ENCODE results near the gene NOC2L. TPM values are rescaled to one million over a fixed set of nuclear protein-coding genes. Genes with fewer than 3 reads are reported as not detected.

NOC2L gene
- total RNA-seq = 10 to 100 TPM; 17.8 to 45.4 (median 23.5) TPM

GRCh38 chr1:958823-959730, at the start of gene NOC2L:
NOC2L (minus strand) TSS chr1:959256; CDS start chr1:959240, 16 bp downstream.
- TF ChIP-seq, protein P1, sequence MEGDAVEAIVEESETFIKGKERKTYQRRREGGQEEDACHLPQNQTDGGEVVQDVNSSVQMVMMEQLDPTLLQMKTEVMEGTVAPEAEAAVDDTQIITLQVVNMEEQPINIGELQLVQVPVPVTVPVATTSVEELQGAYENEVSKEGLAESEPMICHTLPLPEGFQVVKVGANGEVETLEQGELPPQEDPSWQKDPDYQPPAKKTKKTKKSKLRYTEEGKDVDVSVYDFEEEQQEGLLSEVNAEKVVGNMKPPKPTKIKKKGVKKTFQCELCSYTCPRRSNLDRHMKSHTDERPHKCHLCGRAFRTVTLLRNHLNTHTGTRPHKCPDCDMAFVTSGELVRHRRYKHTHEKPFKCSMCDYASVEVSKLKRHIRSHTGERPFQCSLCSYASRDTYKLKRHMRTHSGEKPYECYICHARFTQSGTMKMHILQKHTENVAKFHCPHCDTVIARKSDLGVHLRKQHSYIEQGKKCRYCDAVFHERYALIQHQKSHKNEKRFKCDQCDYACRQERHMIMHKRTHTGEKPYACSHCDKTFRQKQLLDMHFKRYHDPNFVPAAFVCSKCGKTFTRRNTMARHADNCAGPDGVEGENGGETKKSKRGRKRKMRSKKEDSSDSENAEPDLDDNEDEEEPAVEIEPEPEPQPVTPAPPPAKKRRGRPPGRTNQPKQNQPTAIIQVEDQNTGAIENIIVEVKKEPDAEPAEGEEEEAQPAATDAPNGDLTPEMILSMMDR (IDR thresholded peaks at IDR 0.05; ENCODE audit: low read depth) = no peak

DNA sequence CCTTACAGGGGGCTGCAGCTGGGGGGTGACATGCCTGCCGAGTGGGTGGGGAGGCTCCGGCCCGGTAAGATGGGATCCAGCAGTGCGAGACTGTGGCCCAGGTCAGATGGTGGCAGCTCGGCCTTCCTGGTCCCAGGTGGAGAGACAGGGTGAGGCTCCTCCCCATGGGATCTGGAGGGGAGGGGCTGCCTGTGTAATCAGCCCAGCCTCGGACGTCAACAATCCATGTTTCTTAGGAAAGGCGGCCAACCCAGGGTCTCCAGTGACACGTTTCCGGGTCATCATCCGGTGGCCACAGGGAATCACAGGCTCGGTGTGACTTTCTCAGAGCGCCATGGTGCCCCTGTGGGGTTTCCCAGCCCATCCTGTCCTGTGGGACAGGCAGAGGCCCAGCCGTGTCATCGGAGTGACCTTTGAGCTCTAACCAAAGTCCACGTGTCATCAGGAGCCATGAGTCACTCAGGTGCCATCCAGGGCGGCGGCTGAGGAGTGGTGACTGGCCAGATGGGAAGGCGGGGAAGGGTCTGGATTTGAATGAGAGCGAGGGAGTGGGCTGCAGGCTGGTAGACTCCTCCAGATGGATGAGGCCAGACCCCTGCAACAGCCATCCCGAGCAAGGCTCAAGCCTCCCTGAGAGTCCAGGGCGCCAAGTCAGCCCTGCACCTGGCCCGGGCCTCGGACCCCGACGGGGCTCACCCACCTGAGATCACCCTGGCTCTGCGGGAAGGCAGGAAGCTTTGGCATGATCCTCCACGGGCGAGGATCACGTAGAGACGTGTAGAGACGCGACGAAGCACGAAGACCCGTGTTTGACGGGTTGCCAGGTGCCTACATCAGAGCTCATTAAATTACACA, 47.5 kb upstream of the NOC2L start:
- TF ChIP-seq, protein P1 (IDR thresholded peaks at IDR 0.05; ENCODE audit: low read depth) = no peak

DNA sequence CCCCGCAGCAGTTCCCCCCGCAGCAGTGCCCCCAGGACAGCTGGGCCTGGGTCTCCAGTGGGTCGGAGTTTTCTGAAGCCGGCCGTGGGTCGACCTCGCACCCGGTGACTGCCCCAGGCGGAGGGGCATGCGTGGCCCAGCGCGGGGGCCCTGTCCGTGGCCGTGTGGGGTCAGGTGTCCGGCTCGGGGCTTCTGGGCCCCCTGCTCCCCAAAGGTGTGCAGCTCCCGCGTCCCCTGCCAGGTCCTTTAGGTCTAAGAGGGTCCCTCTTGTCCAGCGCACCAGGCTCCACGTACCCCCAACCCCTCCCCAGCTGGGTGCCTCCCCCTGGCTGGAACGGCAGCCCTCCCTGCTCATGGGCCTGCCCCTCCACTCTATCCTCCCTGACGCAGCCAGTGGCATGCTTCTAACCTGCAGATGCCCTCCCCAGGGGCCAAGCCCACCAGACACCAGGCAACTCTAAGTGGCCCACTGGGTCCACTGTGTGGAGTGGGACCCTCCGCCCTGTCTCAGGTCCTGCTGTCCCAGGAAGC, 46.8 kb upstream of the NOC2L start:
- TF ChIP-seq, protein P1 (IDR thresholded peaks at IDR 0.05; ENCODE audit: low read depth) = no peak

- TF ChIP-seq, protein P1 (IDR thresholded peaks at IDR 0.05; ENCODE audit: low read depth) = no peak
Measured at GRCh38 chr1:1004780-1005697, 46.0 kb upstream of the NOC2L start.

- TF ChIP-seq, protein P1 (IDR thresholded peaks at IDR 0.05; ENCODE audit: low read depth) = no peak
Measured at GRCh38 chr1:1004420-1004779, 45.3 kb upstream of the NOC2L start.

- TF ChIP-seq, protein P1 (IDR thresholded peaks at IDR 0.05; ENCODE audit: low read depth) = no peak
Measured at GRCh38 chr1:1003618-1004419, 44.8 kb upstream of the NOC2L start.
